HUES64 (cell line): Measurements from ENCODE around the gene KCNMB2.
"Not testable (repeated sequence)": the region's sequence is repeated elsewhere in the genome, so short reads cannot be mapped to it uniquely, and the experiment has no call there.

Source experiments
- H3K27ac ChIP-seq: 2 replicates; pipeline ENCODE4 v1.7.0; 2013; ENCODE audit warnings: low read depth, low read length, inconsistent platforms
- H3K27me3 ChIP-seq: 2 replicates; pipeline ENCODE4 v1.6.1; 2013; ENCODE audit warnings: mild to moderate bottlenecking, low read length; ENCODE audit not compliant: insufficient read depth
- H3K36me3 ChIP-seq: 2 replicates; pipeline ENCODE4 v1.6.1; 2013; ENCODE audit warnings: mild to moderate bottlenecking, low read length; ENCODE audit not compliant: insufficient read depth
- H3K4me1 ChIP-seq: 2 replicates; pipeline ENCODE4 v1.6.1; 2013; ENCODE audit warnings: mild to moderate bottlenecking, low read length, moderate library complexity; ENCODE audit not compliant: insufficient read depth
- H3K4me3 ChIP-seq: 2 replicates; pipeline ENCODE4 v1.5.1; 2013; ENCODE audit warnings: mild to moderate bottlenecking, low read length, moderate library complexity
- H3K9ac ChIP-seq: 2 replicates; pipeline ENCODE4 v1.6.1; 2013; ENCODE audit warnings: mild to moderate bottlenecking, low read depth, low read length
- H3K9me3 ChIP-seq: 2 replicates; pipeline ENCODE4 v1.6.1; 2013; ENCODE audit warnings: low read depth, low read length; ENCODE audit not compliant: insufficient read depth
- WGBS: fragments of 150-250, 120-280 bp; methylation state at CpG from one replicate; pipeline ENCODE4 v1.1.7; 2013; ENCODE audit warnings: missing lambda C conversion rate; 5-methylcytosine and 5-hydroxymethylcytosine counted together

Gene KCNMB2

DNA sequence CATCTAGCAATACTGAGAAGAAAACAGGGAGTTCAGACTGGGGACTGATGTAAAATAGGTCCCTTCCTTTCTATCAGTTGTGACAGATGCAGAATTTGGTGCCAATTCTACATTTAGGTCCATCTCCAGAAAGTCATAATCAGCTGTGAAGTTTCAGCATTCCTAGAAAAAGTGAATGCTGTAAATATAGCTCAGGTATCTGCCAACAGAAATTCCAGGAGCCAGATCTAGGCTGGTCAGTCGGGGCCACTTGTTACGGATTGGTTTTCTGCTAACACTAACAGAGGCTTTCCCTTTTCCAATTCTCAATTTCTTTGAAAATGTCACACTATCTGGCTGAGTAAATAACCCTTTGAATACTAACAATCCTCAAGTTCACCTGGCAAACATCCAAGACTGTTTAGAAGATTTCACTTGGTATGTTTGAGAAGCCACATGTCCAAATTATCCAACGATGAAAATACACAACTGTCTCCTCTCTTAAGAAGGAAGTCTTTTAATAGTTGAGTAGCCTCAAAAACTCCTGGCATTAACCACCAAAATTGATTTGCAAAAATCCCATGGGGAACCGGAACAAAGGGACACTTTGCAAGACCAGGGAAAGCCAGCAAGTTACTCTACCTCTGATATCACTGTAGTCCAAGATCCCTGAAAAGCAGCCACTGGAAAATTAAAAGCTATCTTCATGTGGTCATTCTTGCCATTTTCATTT, 313.1 kb downstream of the KCNMB2 start:
- Histone ChIP-seq H3K27me3 (no peaks in the 10 kb centered on the region), H3K36me3 (no peaks in the 10 kb centered on the region), H3K4me1 (0 out of 2 replicates have a peak, but pooled peaks cover 5% of the 10 kb centered on the region), H3K27ac (no peak overlapping the region), H3K9ac (no peak overlapping the region), H3K9me3 (no peaks in the 10 kb centered on the region), H3K4me3 (no peak overlapping the region)
- WGBS, result 66% methylated on average over 4 of the region's 4 CpGs

DNA sequence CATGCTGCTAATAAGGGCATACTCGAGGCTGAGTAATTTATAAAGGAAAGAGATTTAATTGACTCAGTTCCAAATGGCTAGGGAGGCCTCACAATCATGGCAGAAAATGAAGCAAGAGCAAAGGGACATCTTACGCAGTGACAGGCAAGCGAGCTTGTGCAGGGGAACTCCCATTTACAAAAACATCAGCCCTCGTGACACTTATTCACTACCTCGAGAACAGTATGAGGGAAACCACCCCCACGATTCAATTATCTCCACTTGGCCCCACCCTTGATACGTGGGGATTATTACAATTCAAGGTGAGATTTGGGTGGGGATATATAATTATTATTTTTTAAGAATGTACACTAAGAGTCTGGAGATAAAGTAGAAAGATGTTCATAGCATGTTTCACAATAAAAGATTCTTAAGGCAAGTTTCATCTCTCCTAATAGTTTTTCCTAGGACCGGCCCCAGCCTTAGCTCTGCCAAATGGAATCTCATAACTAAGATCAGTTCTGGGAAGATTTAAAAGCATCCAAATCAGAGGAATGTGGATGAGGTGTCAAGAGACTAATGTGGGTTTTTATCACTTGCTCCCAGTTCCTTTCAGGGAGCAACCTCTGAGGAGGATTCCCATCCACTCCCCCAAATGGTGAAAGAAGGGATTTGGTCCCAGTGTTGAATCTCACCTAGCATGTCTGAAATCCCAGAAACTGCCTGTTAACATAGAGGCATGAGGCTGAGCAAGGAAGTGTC, 314.4 kb downstream of the KCNMB2 start:
- Histone ChIP-seq H3K9ac (no peak overlapping the region), H3K9me3 (no peaks in the 10 kb centered on the region), H3K27me3 (no peaks in the 10 kb centered on the region), H3K27ac (no peak overlapping the region), H3K4me3 (no peak overlapping the region), H3K36me3 (no peaks in the 10 kb centered on the region), H3K4me1 (0 out of 2 replicates have a peak, but pooled peaks cover 5% of the 10 kb centered on the region)
- WGBS, result 94% methylated on average over 5 of the region's 8 CpGs

DNA sequence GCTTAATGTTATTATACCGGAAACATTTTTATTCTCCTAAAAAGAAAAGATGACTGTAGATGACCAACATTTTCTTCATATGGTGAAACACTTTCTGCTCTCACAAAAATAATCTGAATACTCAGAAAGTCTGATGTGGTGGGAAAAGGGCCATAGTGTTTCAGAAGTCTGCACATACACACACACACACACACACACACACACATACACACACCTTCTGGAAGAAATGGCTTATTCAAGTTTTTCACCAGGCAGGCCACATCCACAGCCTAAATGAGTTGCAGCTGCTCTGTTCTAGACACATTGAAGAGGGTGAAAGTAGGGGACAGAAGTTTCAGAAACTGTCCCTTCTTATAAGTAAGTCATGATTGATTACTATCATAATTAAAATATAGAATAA, 315.3 kb downstream of the KCNMB2 start:
- WGBS, result no CpG with 5 or more reads among the region's 1 CpG
- Histone ChIP-seq H3K9me3 (no peaks in the 10 kb centered on the region), H3K27me3 (no peaks in the 10 kb centered on the region), H3K9ac (no peak overlapping the region), H3K27ac (no peak overlapping the region), H3K36me3 (no peaks in the 10 kb centered on the region), H3K4me1 (0 out of 2 replicates have a peak, but pooled peaks cover 5% of the 10 kb centered on the region), H3K4me3 (no peak overlapping the region)

DNA sequence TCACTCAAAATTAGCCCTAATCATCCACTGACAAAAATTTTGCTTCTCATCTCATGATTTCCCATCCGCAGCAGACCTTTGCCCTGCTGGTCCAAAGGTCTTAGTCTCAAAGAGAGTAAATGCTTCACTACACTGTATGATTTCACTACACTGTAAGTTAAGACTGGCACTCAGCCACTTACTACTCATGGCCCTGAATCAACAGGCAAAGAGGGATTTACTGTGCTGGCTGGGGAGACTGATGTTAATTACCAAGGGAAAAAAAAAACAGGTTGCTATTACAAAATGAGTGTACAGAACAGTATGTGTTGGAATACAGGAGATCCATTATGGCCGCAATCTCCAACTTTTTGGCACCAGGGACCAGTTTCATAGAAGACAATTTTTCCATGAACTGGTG, 320.6 kb downstream of the KCNMB2 start:
- H3K9me3 ChIP-seq, result peaks cover 5% of the 10 kb centered on the region; the same call in 1 of the 2 replicates
- H3K4me3 ChIP-seq, result no peak overlapping the region
- H3K27ac ChIP-seq, result no peak overlapping the region
- 97% methylated on average over 2 of the region's 2 CpGs for WGBS
- no peaks in the 10 kb centered on the region for H3K36me3 ChIP-seq
- no peaks in the 10 kb centered on the region for H3K27me3 ChIP-seq
- H3K9ac ChIP-seq, result no peak overlapping the region
- no peaks in the 10 kb centered on the region; the same call in 1 of the 2 replicates for H3K4me1 ChIP-seq

DNA sequence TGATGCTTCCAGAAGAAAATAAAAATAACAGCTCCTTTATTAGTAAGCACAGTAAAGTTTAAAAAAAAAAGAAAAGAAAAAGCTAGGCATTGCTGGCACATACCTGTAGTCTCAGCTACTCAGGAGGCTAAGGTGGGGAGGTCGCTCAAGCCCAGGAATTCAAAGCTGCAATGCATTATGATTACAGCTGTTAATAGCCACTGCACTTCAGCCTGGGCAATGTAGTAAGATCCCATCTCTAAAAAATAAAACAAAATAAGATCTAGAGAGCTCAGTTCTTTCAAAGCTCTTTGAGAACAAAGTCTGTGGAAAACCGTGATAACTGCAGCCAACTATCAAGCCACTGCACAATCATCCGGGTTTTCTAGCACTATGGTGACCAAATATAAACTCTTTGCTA, 323.1 kb downstream of the KCNMB2 start:
- Histone ChIP-seq H3K27me3 (no peaks in the 10 kb centered on the region), H3K36me3 (no peaks in the 10 kb centered on the region), H3K9me3 (peaks cover 5% of the 10 kb centered on the region; the same call in 1 of the 2 replicates), H3K9ac (peak overlapping the region; percentile 75), H3K4me1 (no peaks in the 10 kb centered on the region; the same call in 1 of the 2 replicates), H3K27ac (peak overlapping the region; percentile 51; the same call in 1 of the 2 replicates), H3K4me3 (peak overlapping the region; percentile 56)
- 88% methylated on average over 3 of the region's 3 CpGs for WGBS

DNA sequence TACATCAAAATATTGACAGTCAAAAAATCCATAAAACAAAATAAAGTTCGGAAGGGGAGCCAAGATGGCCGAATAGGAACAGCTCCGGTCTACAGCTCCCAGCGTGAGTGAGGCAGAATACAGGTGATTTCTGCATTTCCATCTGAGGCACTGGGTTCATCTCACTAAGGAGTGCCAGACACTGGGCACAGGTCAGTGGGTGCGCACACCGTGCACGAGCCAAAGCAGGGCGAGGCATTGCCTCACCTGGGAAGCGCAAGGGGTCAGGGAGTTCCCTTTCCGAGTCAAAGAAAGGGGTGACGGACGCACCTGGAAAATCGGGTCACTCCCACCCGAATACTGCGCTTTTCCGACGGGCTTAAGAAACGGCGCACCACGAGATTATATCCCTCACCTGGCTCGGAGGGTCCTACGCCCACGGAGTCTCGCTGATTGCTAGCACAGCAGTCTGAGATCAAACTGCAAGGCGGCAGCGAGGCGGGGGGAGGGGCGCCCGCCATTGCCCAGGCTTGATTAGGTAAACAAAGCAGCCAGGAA, 323.7 kb downstream of the KCNMB2 start:
- not testable (repeated sequence) for H3K9me3 ChIP-seq, H3K36me3 ChIP-seq, H3K4me1 ChIP-seq, H3K27me3 ChIP-seq
- peak overlapping the region; percentile 56 for H3K4me3 ChIP-seq
- H3K9ac ChIP-seq, result peak overlapping the region; percentile 75
- WGBS, result 37% methylated on average over 20 of the region's 29 CpGs
- H3K27ac ChIP-seq, result peak overlapping the region; percentile 51

DNA sequence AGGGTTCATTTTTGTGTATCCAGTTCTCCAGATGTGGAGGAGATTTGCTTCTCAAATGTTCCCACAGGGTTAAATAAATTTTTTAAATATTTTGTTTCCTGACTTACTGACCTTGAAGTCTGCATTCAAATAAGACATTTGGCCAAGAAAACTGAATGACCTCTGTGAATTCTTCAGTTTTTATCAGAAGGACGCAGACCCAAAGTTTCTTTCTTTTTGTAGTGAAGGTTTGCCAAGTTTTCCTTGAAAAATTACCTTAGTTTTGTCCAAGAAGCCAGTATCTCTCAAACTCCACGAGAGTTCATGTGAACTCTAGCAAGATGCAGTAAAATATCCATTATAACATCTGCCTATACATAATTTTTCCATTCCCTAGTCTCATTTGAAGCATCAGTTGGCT, 332.4 kb downstream of the KCNMB2 start:
- Histone ChIP-seq H3K9me3 (peaks cover 4% of the 10 kb centered on the region; the same call in 1 of the 2 replicates), H3K27me3 (no peaks in the 10 kb centered on the region), H3K9ac (no peak overlapping the region), H3K36me3 (no peaks in the 10 kb centered on the region), H3K4me1 (no peaks in the 10 kb centered on the region), H3K27ac (no peak overlapping the region), H3K4me3 (no peak overlapping the region)
- 49% methylated on average over 2 of the region's 2 CpGs for WGBS

DNA sequence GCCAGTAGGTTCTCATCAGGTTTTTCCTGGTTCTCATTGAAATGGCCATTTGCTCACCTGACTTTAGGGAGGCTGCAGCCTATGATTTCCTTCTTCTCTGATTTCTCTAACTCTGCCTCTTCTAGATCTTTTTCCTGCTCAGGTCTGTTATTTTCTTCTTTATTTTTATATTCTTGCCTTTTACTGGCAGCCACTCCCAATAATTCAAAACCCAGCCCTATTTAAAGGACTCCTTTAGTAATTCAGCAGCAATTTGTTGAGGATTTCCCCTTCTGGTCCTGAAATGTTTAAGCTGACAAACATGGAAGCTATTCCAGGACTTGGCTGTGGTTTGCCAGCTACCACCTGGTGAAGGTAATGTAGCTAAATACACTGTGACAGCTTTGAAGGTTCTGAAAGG, 333.8 kb downstream of the KCNMB2 start:
- Histone ChIP-seq H3K27me3 (no peaks in the 10 kb centered on the region), H3K27ac (no peak overlapping the region), H3K9me3 (peaks cover 4% of the 10 kb centered on the region; the same call in 1 of the 2 replicates), H3K4me3 (no peak overlapping the region), H3K4me1 (no peaks in the 10 kb centered on the region), H3K36me3 (no peaks in the 10 kb centered on the region), H3K9ac (no peak overlapping the region)

DNA sequence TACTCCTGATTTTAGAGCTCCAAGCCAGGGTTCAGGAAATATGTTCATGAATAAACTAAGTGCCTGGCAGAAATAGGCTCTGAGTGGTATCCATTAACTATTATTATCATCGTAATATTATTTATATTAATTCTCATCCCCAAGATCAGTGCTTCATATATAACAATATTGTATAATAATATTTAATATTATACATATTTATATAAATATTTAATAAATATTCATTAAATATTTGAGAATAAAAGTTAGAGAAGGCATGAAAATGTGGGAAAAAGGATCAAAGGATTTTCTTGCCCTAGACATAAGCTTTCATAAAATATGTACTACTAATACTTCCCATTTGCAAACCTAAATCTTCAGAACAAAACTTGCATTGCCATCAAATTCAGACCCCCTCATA, 338.9 kb downstream of the KCNMB2 start:
- Histone ChIP-seq H3K9me3 (no peaks in the 10 kb centered on the region), H3K9ac (no peak overlapping the region), H3K36me3 (no peaks in the 10 kb centered on the region), H3K4me1 (peaks cover 17% of the 10 kb centered on the region), H3K4me3 (no peak overlapping the region), H3K27me3 (no peaks in the 10 kb centered on the region), H3K27ac (no peak overlapping the region)
- no CpG with 5 or more reads among the region's 1 CpG for WGBS

DNA sequence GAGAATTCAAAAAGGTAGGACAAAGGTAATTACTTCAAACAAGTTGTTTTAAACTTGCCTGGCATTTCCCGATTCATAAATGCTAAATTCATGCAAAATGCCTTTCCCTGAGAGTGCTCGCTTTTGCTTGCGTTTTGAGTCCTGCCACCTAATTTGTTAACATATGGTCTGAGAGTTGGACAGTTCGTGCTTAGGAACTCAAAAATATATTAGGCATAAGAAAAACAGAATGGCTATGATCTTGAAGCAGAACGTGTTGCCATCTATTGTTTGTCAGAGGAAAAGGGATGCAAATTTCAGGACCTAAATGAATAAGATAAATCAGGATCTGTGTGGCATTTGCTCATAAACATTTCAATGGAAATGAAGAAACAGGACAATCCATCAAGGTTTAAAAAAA, 339.6 kb downstream of the KCNMB2 start:
- Histone ChIP-seq H3K4me1 (peaks cover 24% of the 10 kb centered on the region), H3K27me3 (no peaks in the 10 kb centered on the region), H3K4me3 (no peak overlapping the region), H3K9ac (no peak overlapping the region), H3K36me3 (no peaks in the 10 kb centered on the region), H3K27ac (no peak overlapping the region), H3K9me3 (no peaks in the 10 kb centered on the region)
- WGBS, result 75% methylated on average over 5 of the region's 5 CpGs

DNA sequence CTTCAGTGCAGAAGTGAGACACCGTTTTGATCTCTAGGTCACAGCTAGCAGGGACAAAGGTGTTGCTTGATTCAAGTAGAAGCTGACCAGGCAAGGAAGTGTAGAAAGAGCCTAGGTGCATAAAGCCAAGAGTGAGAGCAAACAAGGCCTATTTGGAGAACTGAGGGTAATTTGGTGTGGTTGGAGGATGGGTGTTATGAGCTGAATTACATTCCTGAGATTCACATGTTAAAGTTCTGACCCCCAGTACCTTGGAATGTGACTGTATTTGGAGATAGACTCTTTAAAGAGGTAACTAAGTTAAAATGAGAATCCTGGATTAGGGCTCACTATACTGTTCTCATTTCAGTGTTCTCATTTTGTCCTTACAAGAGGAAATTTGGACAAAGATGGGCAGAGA, 344.0 kb downstream of the KCNMB2 start:
- no peaks in the 10 kb centered on the region for H3K27me3 ChIP-seq
- WGBS, result 78% methylated on average over 1 of the region's 1 CpG
- H3K27ac ChIP-seq, result no peak overlapping the region
- H3K4me1 ChIP-seq, result peaks cover 27% of the 10 kb centered on the region
- no peak overlapping the region for H3K9ac ChIP-seq
- H3K4me3 ChIP-seq, result no peak overlapping the region
- H3K36me3 ChIP-seq, result no peaks in the 10 kb centered on the region
- H3K9me3 ChIP-seq, result no peaks in the 10 kb centered on the region
